DND-41 (cell line): ENCODE results near the gene CD300E.

Experiments used
- ATAC-seq: fragments of 200-7000 bp; cut with Tn5 transposase; 3 replicates; pipeline ENCODE4 v1.9.1; 2021; ENCODE audit warnings: low read depth; ENCODE audit not compliant: insufficient read depth
- DNase-seq: peaks from one replicate; pipeline ENCODE4 v3.0.0-alpha.2; 2020
- H2AFZ ChIP-seq: 2 replicates; pipeline ENCODE4 v1.6.0; 2012; ENCODE audit warnings: low read depth, low read length
- H3K27ac ChIP-seq: 2 replicates; pipeline ENCODE4 v1.5.1; 2012; ENCODE audit warnings: low read length, inconsistent platforms
- H3K27me3 ChIP-seq: fragments of 200-600 bp; sonication (generic); 2 replicates; pipeline ENCODE4 v1.6.0; 2012; ENCODE audit warnings: low read length, mild to moderate bottlenecking, inconsistent platforms; ENCODE audit not compliant: insufficient read depth, poor library complexity
- H3K36me3 ChIP-seq: 2 replicates; pipeline ENCODE4 v1.5.1; 2012; ENCODE audit warnings: low read length, inconsistent platforms; ENCODE audit not compliant: insufficient read depth
- H3K4me1 ChIP-seq: 2 replicates; pipeline ENCODE4 v1.5.1; 2012; ENCODE audit warnings: mild to moderate bottlenecking, low read length; ENCODE audit not compliant: insufficient read depth
- H3K4me2 ChIP-seq: 2 replicates; pipeline ENCODE4 v1.6.0; 2012; ENCODE audit warnings: mild to moderate bottlenecking, moderate library complexity, low read length, inconsistent platforms; ENCODE audit not compliant: insufficient read depth
- H3K4me3 ChIP-seq, 2 experiments: fragments of 200-600 bp in 1 of 2; shearing (Covaris generic) in 1 of 2; 2 replicates each; pipeline ENCODE4 v1.5.1; 2012 to 2016; ENCODE audit warnings: inconsistent platforms in 2 of 2, low read length in 2 of 2, mild to moderate bottlenecking in 2 of 2, low read depth in 1 of 2, moderate library complexity in 1 of 2
- H3K79me2 ChIP-seq: 2 replicates; pipeline ENCODE4 v1.6.0; 2012; ENCODE audit warnings: low read length, inconsistent platforms; ENCODE audit not compliant: insufficient read depth
- H3K9ac ChIP-seq: 2 replicates; pipeline ENCODE4 v1.6.0; 2012; ENCODE audit warnings: low read depth, mild to moderate bottlenecking, inconsistent platforms, low read length, moderate library complexity
- H3K9me3 ChIP-seq: 2 replicates; pipeline ENCODE4 v1.5.1; 2012; ENCODE audit warnings: low read length, moderate library complexity, mild to moderate bottlenecking, inconsistent platforms; ENCODE audit not compliant: insufficient read depth, severe bottlenecking
- H4K20me1 ChIP-seq: 2 replicates; pipeline ENCODE4 v1.6.0; 2012; ENCODE audit warnings: low read length; ENCODE audit not compliant: insufficient read depth
- EZH2 ChIP-seq: IDR thresholded peaks from 3 replicates; pipeline ENCODE4 v1.6.1; 2012; ENCODE audit warnings: borderline replicate concordance, low read depth, mild to moderate bottlenecking, moderate library complexity, low read length, inconsistent platforms; ENCODE audit not compliant: severe bottlenecking
- TF ChIP-seq, protein P1 (sequence below): IDR thresholded peaks from 2 replicates; pipeline ENCODE4 v1.5.1; 2012; ENCODE audit warnings: borderline replicate concordance, low read length, moderate library complexity, mild to moderate bottlenecking; ENCODE audit not compliant: poor library complexity, severe bottlenecking; ENCODE audit errors: extremely low read depth

CD300E gene

DNA sequence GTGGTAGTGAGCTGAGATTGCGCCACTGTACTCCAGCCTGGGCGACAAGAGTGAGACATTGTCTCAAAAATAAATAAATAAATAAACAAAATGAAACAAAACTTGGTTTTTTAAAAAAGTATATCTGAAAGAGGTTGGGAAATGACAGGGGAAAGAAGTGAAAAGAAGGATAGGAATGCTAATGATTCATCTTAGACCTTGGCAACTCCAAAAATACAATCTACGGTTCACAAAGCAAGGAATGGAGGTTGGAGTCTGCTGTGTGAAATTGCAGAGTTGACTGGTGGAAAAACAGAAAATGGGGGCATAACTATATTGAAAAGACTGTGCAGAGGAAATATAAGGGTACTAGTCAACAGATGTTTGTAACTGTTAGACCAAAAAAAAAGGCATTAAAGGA lies 40.0 kb upstream of the CD300E start:
- Histone ChIP-seq H2AFZ (no peak overlapping the region), H3K9ac (no peak overlapping the region), H3K36me3 (no peaks in the 10 kb centered on the region), H4K20me1 (no peaks in the 10 kb centered on the region), H3K4me1 (no peaks in the 10 kb centered on the region), H3K9me3 (no peaks in the 10 kb centered on the region), H3K4me2 (no peak overlapping the region), H3K79me2 (no peaks in the 10 kb centered on the region), H3K27me3 (peaks cover 18% of the 10 kb centered on the region), H3K27ac (no peak overlapping the region), H3K4me3 (no peak overlapping the region)
- ATAC-seq (no peak), DNase-seq (no peak)
- TF ChIP-seq, protein P1, sequence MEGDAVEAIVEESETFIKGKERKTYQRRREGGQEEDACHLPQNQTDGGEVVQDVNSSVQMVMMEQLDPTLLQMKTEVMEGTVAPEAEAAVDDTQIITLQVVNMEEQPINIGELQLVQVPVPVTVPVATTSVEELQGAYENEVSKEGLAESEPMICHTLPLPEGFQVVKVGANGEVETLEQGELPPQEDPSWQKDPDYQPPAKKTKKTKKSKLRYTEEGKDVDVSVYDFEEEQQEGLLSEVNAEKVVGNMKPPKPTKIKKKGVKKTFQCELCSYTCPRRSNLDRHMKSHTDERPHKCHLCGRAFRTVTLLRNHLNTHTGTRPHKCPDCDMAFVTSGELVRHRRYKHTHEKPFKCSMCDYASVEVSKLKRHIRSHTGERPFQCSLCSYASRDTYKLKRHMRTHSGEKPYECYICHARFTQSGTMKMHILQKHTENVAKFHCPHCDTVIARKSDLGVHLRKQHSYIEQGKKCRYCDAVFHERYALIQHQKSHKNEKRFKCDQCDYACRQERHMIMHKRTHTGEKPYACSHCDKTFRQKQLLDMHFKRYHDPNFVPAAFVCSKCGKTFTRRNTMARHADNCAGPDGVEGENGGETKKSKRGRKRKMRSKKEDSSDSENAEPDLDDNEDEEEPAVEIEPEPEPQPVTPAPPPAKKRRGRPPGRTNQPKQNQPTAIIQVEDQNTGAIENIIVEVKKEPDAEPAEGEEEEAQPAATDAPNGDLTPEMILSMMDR: no peak
- TF ChIP-seq EZH2: no peak

- Histone ChIP-seq H3K4me3 (no peak overlapping the region), H3K79me2 (no peaks in the 10 kb centered on the region), H3K36me3 (no peaks in the 10 kb centered on the region), H3K9ac (no peak overlapping the region), H3K27ac (no peak overlapping the region), H3K9me3 (no peaks in the 10 kb centered on the region), H2AFZ (no peak overlapping the region), H3K4me2 (no peak overlapping the region), H4K20me1 (no peaks in the 10 kb centered on the region), H3K4me1 (peaks cover 3% of the 10 kb centered on the region), H3K27me3 (peaks cover 13% of the 10 kb centered on the region)
- ATAC-seq (no peak), DNase-seq (no peak)
- TF ChIP-seq EZH2: no peak
- TF ChIP-seq, protein P1: no peak
These were observed 36.4 kb upstream of the CD300E start for GRCh38 chr17:74659889-74660288.

- ATAC-seq (no peak), DNase-seq (no peak)
- TF ChIP-seq EZH2: no peak
- TF ChIP-seq, protein P1: no peak
- H3K9ac ChIP-seq: no peak overlapping the region
- no peak overlapping the region for H3K4me3 ChIP-seq
- H3K9me3 ChIP-seq: no peaks in the 10 kb centered on the region
- no peaks in the 10 kb centered on the region for H3K36me3 ChIP-seq
- H4K20me1 ChIP-seq: no peaks in the 10 kb centered on the region
- peaks cover 16% of the 10 kb centered on the region for H3K27me3 ChIP-seq
- peaks cover 3% of the 10 kb centered on the region for H3K4me1 ChIP-seq
- H2AFZ ChIP-seq: no peak overlapping the region
- H3K79me2 ChIP-seq: no peaks in the 10 kb centered on the region
- H3K4me2 ChIP-seq: no peak overlapping the region
- H3K27ac ChIP-seq: no peak overlapping the region
These were observed 35.1 kb upstream of the CD300E start for GRCh38 chr17:74658620-74659019.

- Histone ChIP-seq H3K4me2 (no peak overlapping the region), H3K9me3 (no peaks in the 10 kb centered on the region), H3K79me2 (no peaks in the 10 kb centered on the region), H3K4me1 (peaks cover 3% of the 10 kb centered on the region), H3K36me3 (no peaks in the 10 kb centered on the region), H3K27ac (no peak overlapping the region), H3K27me3 (peaks cover 41% of the 10 kb centered on the region), H4K20me1 (no peaks in the 10 kb centered on the region; the same call in 1 of the 2 replicates), H3K9ac (no peak overlapping the region), H2AFZ (no peak overlapping the region), H3K4me3 (no peak overlapping the region)
- ATAC-seq (no peak), DNase-seq (no peak)
- TF ChIP-seq EZH2: no peak
These were observed 31.2 kb upstream of the CD300E start for GRCh38 chr17:74654742-74655141.
